HepG2 (cell line): ENCODE data around the gene TBX3. TPM values are rescaled to one million over a fixed set of nuclear protein-coding genes. Genes with fewer than 3 reads are reported as not detected.
A peak's percentile ranks its signal among the peaks of the same experiment; 100 is the strongest.

ENCODE experiments used
- HOXD1 ChIP-seq: sonication (generic); formaldehyde crosslinking; IDR thresholded peaks from 2 replicates; pipeline ENCODE4 v1.5.0; 2020; ENCODE audit warnings: missing genetic modification reagents
- LRRFIP1 ChIP-seq: sonication (generic); formaldehyde crosslinking; conservative IDR thresholded peaks from 2 replicates; pipeline ENCODE4 v1.4.0; 2020; ENCODE audit warnings: missing genetic modification reagents
- MEF2D ChIP-seq: sonication (generic); formaldehyde crosslinking; IDR thresholded peaks from 2 replicates; pipeline ENCODE4 v1.5.1; 2020; ENCODE audit warnings: mild to moderate bottlenecking, missing genetic modification reagents
- NKX3-1 ChIP-seq: sonication (generic); formaldehyde crosslinking; IDR thresholded peaks from 2 replicates; pipeline ENCODE4 v1.5.0; 2020; ENCODE audit warnings: missing genetic modification reagents
- SNAPC2 ChIP-seq: sonication (generic); formaldehyde crosslinking; IDR thresholded peaks from 2 replicates; pipeline ENCODE4 v1.8.1; 2022; ENCODE audit warnings: mild to moderate bottlenecking, missing genetic modification reagents
- SRSF9 ChIP-seq: fragments of 200-400 bp; formaldehyde crosslinking; IDR thresholded peaks from 2 replicates; pipeline ENCODE4 v1.6.1; 2018; ENCODE audit warnings: borderline replicate concordance, mild to moderate bottlenecking, low read depth, low read length; ENCODE audit not compliant: insufficient read depth, poor library complexity, severe bottlenecking
- XRCC5 ChIP-seq: fragments of 200-400 bp; formaldehyde crosslinking; optimal IDR thresholded peaks from 2 replicates; pipeline ENCODE3; 2017; ENCODE audit warnings: mild to moderate bottlenecking, low read length
- ZBTB10 ChIP-seq: sonication (generic); formaldehyde crosslinking; IDR thresholded peaks from 2 replicates; pipeline ENCODE4 v1.4.0; 2020; ENCODE audit warnings: missing genetic modification reagents, borderline replicate concordance
- ZNF569 ChIP-seq: sonication (generic); formaldehyde crosslinking; IDR thresholded peaks from 2 replicates; pipeline ENCODE4 v1.5.0; 2020; ENCODE audit warnings: mild to moderate bottlenecking, missing genetic modification reagents, moderate library complexity, borderline replicate concordance
- ZNF570 ChIP-seq: sonication (generic); formaldehyde crosslinking; IDR thresholded peaks from 2 replicates; pipeline ENCODE4 v1.4.0; 2020; ENCODE audit warnings: mild to moderate bottlenecking, missing genetic modification reagents, borderline replicate concordance
- ZNF646 ChIP-seq: sonication (generic); formaldehyde crosslinking; IDR thresholded peaks from 2 replicates; pipeline ENCODE4 v1.9.0; 2021; ENCODE audit warnings: mild to moderate bottlenecking, missing genetic modification reagents
- ZNF670 ChIP-seq: sonication (generic); formaldehyde crosslinking; IDR thresholded peaks from 2 replicates; pipeline ENCODE4 v1.8.0; 2022; ENCODE audit warnings: mild to moderate bottlenecking, missing genetic modification reagents, borderline replicate concordance
- polyA plus RNA-seq, 8 experiments: library from polyadenylated mRNA; depleted of rRNA in 3 of 8; stranded (reverse) in 7 of 8; unstranded in 1 of 8; fragments of >200 nt; fragmentation: Illumina TruSeq in 4 of 8; extraction: Trizol in 4 of 8; gene quantifications; 2 replicates each; pipeline versions ENCODE4 v1.2.1 to v1.2.3, GENCODE V29; 2011 to 2016; ENCODE audit warnings: low read depth in 4 of 8, missing spikeins in 1 of 8, mixed read lengths in 1 of 8; ENCODE audit not compliant: insufficient read depth in 1 of 8
- total RNA-seq, 5 experiments: library from RNA; depleted of rRNA; stranded (reverse); fragments of >200 nt; fragmentation: Illumina TruSeq; extraction: Trizol; gene quantifications; 2 replicates each; pipeline ENCODE4 v1.2.3, GENCODE V29; 2016; ENCODE audit warnings: low read depth in 1 of 5
- TF ChIP-seq, protein P1 (sequence below): sonication (generic); formaldehyde crosslinking; conservative IDR thresholded peaks from 2 replicates; pipeline ENCODE4 v1.5.0; 2020; ENCODE audit warnings: missing genetic modification reagents
- TF ChIP-seq, protein P2 (sequence below): sonication (generic); formaldehyde crosslinking; IDR thresholded peaks from 2 replicates; pipeline ENCODE4 v1.8.1; 2023; ENCODE audit warnings: missing genetic modification reagents, mild to moderate bottlenecking, borderline replicate concordance

TBX3 gene
- total and polyA plus RNA-seq, 2 of the 13 experiments (the other 11 are each of a cell fraction or from before 2014, with no cell fraction given), result 27.1 to 42.4 TPM

- no peak for TF ChIP-seq LRRFIP1 (CRISPR knock-in tag)
- peak; percentile 13 for TF ChIP-seq XRCC5
- no peak for TF ChIP-seq ZNF569 (CRISPR knock-in tag)
- no peak for TF ChIP-seq ZNF646 (CRISPR knock-in tag)
- TF ChIP-seq ZBTB10 (CRISPR knock-in tag), result no peak
- TF ChIP-seq, protein P1, sequence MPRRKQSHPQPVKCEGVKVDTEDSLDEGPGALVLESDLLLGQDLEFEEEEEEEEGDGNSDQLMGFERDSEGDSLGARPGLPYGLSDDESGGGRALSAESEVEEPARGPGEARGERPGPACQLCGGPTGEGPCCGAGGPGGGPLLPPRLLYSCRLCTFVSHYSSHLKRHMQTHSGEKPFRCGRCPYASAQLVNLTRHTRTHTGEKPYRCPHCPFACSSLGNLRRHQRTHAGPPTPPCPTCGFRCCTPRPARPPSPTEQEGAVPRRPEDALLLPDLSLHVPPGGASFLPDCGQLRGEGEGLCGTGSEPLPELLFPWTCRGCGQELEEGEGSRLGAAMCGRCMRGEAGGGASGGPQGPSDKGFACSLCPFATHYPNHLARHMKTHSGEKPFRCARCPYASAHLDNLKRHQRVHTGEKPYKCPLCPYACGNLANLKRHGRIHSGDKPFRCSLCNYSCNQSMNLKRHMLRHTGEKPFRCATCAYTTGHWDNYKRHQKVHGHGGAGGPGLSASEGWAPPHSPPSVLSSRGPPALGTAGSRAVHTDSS, result no peak
- TF ChIP-seq SNAPC2 (CRISPR knock-in tag), result no peak
- no peak for TF ChIP-seq ZNF670 (CRISPR knock-in tag)
- TF ChIP-seq NKX3-1 (CRISPR knock-in tag), result no peak
- TF ChIP-seq MEF2D (CRISPR knock-in tag), result peak; percentile 44; the same call in 1 of the 2 replicates
- no peak for TF ChIP-seq ZNF570 (CRISPR knock-in tag)
- TF ChIP-seq, protein P2, sequence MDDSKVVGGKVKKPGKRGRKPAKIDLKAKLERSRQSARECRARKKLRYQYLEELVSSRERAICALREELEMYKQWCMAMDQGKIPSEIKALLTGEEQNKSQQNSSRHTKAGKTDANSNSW (CRISPR knock-in tag), result no peak
- TF ChIP-seq HOXD1, result peak; percentile 31; the same call in 1 of the 2 replicates
- no peak for TF ChIP-seq SRSF9
These were observed 15.7 kb downstream of the TBX3 start (continued) for GRCh38 chr12:114668151-114668885.
